Endothelial cell of umbilical vein (primary cell): Measurements from ENCODE around the gene NCAPH2.

Source experiments
- EZH2 ChIP-seq: IDR thresholded peaks from 2 replicates; pipeline ENCODE4 v1.6.1; 2012; ENCODE audit warnings: borderline replicate concordance, low read depth, mild to moderate bottlenecking, moderate library complexity, low read length, inconsistent platforms; ENCODE audit not compliant: severe bottlenecking
- MYC ChIP-seq: IDR thresholded peaks from one replicate; pipeline ENCODE4 v1.6.1; 2011; ENCODE audit warnings: mild to moderate bottlenecking, low read depth, low read length
- POLR2AphosphoS5 ChIP-seq: IDR thresholded peaks from 2 replicates; pipeline ENCODE4 v1.6.1; 2012; ENCODE audit warnings: low read depth, mild to moderate bottlenecking, control low read depth, low read length, moderate library complexity; ENCODE audit not compliant: insufficient read depth
- TF ChIP-seq, protein P1 (sequence below), 2 donors: IDR thresholded peaks; 1 replicate in 1 of 2; 2 replicates in 1 of 2; pipeline ENCODE4 v1.5.1; 2011; ENCODE audit warnings: low read length in 2 of 2, mild to moderate bottlenecking in 2 of 2, moderate library complexity in 2 of 2, control low read depth in 1 of 2, inconsistent platforms in 1 of 2, low read depth in 1 of 2; ENCODE audit not compliant: insufficient read depth in 1 of 2; ENCODE audit errors: extremely low read depth in 1 of 2
- TF ChIP-seq, protein P2 (sequence below): IDR thresholded peaks from 2 replicates; pipeline ENCODE4 v1.6.1; 2011; ENCODE audit not compliant: insufficient read depth, insufficient read length

DNA sequence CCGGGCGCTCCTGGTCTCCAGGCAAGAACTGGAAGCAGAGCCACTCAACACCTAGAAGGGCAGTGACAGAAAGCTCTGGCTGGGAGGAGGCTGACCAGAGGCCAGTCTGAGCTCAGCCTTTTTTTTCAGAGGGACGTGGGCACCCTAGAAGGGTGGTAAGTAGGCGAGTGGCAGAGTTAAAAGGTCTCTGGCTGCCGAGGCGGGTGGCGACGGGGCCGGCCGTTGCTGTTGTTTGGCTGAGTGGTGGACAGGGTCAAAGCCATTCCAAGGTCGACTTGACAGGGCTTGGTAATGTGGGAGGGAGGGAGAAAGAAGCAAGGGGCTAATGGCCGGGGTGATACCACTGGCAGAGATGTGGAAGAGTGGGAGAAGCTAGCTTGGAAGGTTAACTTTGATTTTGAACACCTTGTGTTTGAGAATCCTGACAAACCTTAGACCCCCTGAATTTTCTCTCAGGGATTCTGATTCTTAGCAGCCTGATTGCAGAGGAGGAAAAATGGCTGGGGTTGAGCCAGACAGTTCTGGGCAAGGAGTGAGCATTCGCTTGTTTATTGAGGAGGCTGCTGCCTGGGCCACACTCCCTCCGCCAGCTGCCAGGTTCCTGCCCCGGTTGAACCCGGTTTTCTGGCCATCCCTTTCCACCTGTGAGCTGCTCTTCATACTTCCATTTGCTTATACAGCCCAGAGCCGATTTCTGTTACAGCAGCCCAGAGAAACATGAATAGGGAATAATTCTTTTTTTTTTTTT, 55.6 kb downstream of the NCAPH2 start:
- TF ChIP-seq, protein P1, sequence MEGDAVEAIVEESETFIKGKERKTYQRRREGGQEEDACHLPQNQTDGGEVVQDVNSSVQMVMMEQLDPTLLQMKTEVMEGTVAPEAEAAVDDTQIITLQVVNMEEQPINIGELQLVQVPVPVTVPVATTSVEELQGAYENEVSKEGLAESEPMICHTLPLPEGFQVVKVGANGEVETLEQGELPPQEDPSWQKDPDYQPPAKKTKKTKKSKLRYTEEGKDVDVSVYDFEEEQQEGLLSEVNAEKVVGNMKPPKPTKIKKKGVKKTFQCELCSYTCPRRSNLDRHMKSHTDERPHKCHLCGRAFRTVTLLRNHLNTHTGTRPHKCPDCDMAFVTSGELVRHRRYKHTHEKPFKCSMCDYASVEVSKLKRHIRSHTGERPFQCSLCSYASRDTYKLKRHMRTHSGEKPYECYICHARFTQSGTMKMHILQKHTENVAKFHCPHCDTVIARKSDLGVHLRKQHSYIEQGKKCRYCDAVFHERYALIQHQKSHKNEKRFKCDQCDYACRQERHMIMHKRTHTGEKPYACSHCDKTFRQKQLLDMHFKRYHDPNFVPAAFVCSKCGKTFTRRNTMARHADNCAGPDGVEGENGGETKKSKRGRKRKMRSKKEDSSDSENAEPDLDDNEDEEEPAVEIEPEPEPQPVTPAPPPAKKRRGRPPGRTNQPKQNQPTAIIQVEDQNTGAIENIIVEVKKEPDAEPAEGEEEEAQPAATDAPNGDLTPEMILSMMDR (IDR thresholded peaks at IDR 0.05; ENCODE audit: extremely low read depth in 1 of 2, insufficient read depth in 1 of 2, low read depth in 1 of 2, low read length in 2 of 2), result no peak
- no peak for TF ChIP-seq EZH2
- TF ChIP-seq, protein P2, sequence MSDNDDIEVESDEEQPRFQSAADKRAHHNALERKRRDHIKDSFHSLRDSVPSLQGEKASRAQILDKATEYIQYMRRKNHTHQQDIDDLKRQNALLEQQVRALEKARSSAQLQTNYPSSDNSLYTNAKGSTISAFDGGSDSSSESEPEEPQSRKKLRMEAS, result no peak
- TF ChIP-seq POLR2AphosphoS5, result no peak
- TF ChIP-seq MYC, result no peak
